PFSK-1 (cell line): ENCODE measurements around the gene TM9SF2.

Experiments used
- POLR2AphosphoS5 ChIP-seq: IDR thresholded peaks from 2 replicates; pipeline ENCODE4 v1.6.1; 2012; ENCODE audit warnings: low read depth, mild to moderate bottlenecking, control low read depth, low read length, moderate library complexity
- SIN3A ChIP-seq: IDR thresholded peaks from 2 replicates; pipeline ENCODE4 v1.6.1; 2012; ENCODE audit warnings: mild to moderate bottlenecking, low read length, moderate library complexity, borderline replicate concordance; ENCODE audit not compliant: insufficient read depth
- TAF1 ChIP-seq: IDR thresholded peaks from 2 replicates; pipeline ENCODE4 v1.6.1; 2012; ENCODE audit warnings: low read length, control low read depth, borderline replicate concordance; ENCODE audit not compliant: insufficient read depth

- TF ChIP-seq SIN3A: no peak
- no peak for TF ChIP-seq POLR2AphosphoS5
- no peak for TF ChIP-seq TAF1
Observed at GRCh38 chr13:99610702-99611289, 109.5 kb downstream of the TM9SF2 start.
